Fibroblast of lung (primary cell): ENCODE results near the gene PPP1R12A.

Experiments used
- CTCF ChIP-seq, 2 donors: IDR thresholded peaks in 1 of 2; conservative IDR thresholded peaks in 1 of 2; 1 replicate in 1 of 2; 2 replicates in 1 of 2; pipeline ENCODE4 v1.5.1; 2011 to 2012; ENCODE audit warnings: low read length in 2 of 2, control low read depth in 1 of 2, inconsistent platforms in 1 of 2, low read depth in 1 of 2, mild to moderate bottlenecking in 1 of 2
- EZH2 ChIP-seq: IDR thresholded peaks from 2 replicates; pipeline ENCODE4 v1.5.1; 2012; ENCODE audit warnings: low read length, control low read depth, mild to moderate bottlenecking; ENCODE audit errors: missing control alignments

GRCh38 chr12:79933532-79934264, 1.2 kb downstream of the PPP1R12A start:
- no peak for TF ChIP-seq CTCF (conservative IDR thresholded peaks at IDR 0.05 in 1 of 2, IDR thresholded peaks at IDR 0.05 in 1 of 2; ENCODE audit: low read depth in 1 of 2, low read length in 2 of 2)
- TF ChIP-seq EZH2, result no peak
